GM19239 (cell line): ENCODE measurements around the gene PIK3AP1.
"Not testable (repeated sequence)": the region's sequence is repeated elsewhere in the genome, so short reads cannot be mapped to it uniquely, and the experiment has no call there.

Source experiments
- DNase-seq: peaks from one replicate; pipeline ENCODE4 v3.0.0; 2011; ENCODE audit warnings: low spot score; ENCODE audit not compliant: insufficient read length
- FAIRE-seq: peaks from 2 replicates; lab custom pipeline; 2011; peaks lifted over from hg19 to GRCh38; lab: Jason Lieb, UNC

Gene PIK3AP1

GRCh38 chr10:96720422-96721206 lies at the start of gene PIK3AP1:
Gene PIK3AP1, minus strand, starts transcription at chr10:96720514. Its CDS starts 120 bp downstream, at chr10:96720394.
- peak; percentile 41 for DNase-seq

GRCh38 chr10:96768136-96768535 lies 47.8 kb upstream of the PIK3AP1 start:
- no peak for DNase-seq
- no peak for FAIRE-seq

More at GRCh38 chr10:96720422-96721206, at the start of gene PIK3AP1:
- FAIRE-seq, result no peak

GRCh38 chr10:96767611-96768010 lies 47.3 kb upstream of the PIK3AP1 start:
- FAIRE-seq (no peak), DNase-seq (no peak)

GRCh38 chr10:96765406-96766240 lies 45.3 kb upstream of the PIK3AP1 start:
- DNase-seq, result peak; percentile 61
- peak; percentile 94 for FAIRE-seq

GRCh38 chr10:96764425-96765060 lies 44.2 kb upstream of the PIK3AP1 start:
- DNase-seq (no peak), FAIRE-seq (no peak)

GRCh38 chr10:96758423-96758822 lies 38.1 kb upstream of the PIK3AP1 start:
- DNase-seq, result no peak
- FAIRE-seq, result peak; percentile 95

GRCh38 chr10:96756111-96756903 lies 36.0 kb upstream of the PIK3AP1 start:
- FAIRE-seq, result peak; percentile 86
- DNase-seq, result no peak

GRCh38 chr10:96753956-96754355 lies 33.6 kb upstream of the PIK3AP1 start:
- no peak for DNase-seq
- no peak for FAIRE-seq

- no peak for FAIRE-seq
- no peak for DNase-seq
Observed at GRCh38 chr10:96752375-96752774, 32.1 kb upstream of the PIK3AP1 start.

- FAIRE-seq, DNase-seq: not testable (repeated sequence)
Observed at GRCh38 chr10:96750316-96750715, 30.0 kb upstream of the PIK3AP1 start.

- FAIRE-seq (peak; percentile 98), DNase-seq (peak; percentile 43)
Observed at GRCh38 chr10:96747734-96748550, 27.6 kb upstream of the PIK3AP1 start.

- FAIRE-seq, result peak; percentile 49
- no peak for DNase-seq
Observed at GRCh38 chr10:96746503-96746902, 26.2 kb upstream of the PIK3AP1 start.

GRCh38 chr10:96745950-96746349 lies 25.6 kb upstream of the PIK3AP1 start:
- DNase-seq (no peak), FAIRE-seq (peak; percentile 18)

- DNase-seq, result no peak
- FAIRE-seq, result peak; percentile 93
Observed at GRCh38 chr10:96743988-96744585, 23.8 kb upstream of the PIK3AP1 start.

GRCh38 chr10:96741557-96741956 lies 21.2 kb upstream of the PIK3AP1 start:
- not testable (repeated sequence) for DNase-seq, FAIRE-seq

- FAIRE-seq (peak; percentile 87), DNase-seq (no peak)
Observed at GRCh38 chr10:96740579-96741281, 20.4 kb upstream of the PIK3AP1 start.

- no peak for DNase-seq
- FAIRE-seq, result no peak
Observed at GRCh38 chr10:96740141-96740540, 19.8 kb upstream of the PIK3AP1 start.

GRCh38 chr10:96737307-96737902 lies 17.1 kb upstream of the PIK3AP1 start:
- not testable (repeated sequence) for DNase-seq
- FAIRE-seq, result peak; percentile 71
